Stimulated activated CD4-positive, alpha-beta T cell treated with anti-CD3 and anti-CD28 coated beads, Interleukin-2, amount 100 ng/mL, for 24 hours (primary cell): ENCODE results near the gene EXOSC3.
A peak's percentile ranks its signal among the peaks of the same experiment; 100 is the strongest.
"Not testable (repeated sequence)": the region's sequence is repeated elsewhere in the genome, so short reads cannot be mapped to it uniquely, and the experiment has no call there.

ENCODE experiments used
- DNase-seq, 2 donors: peaks; one replicate each; pipeline ENCODE4 v3.0.0-alpha.2; 2020

EXOSC3 gene

GRCh38 chr9:37775216-37775919, 9.5 kb downstream of the EXOSC3 start:
- no peak for DNase-seq

DNA sequence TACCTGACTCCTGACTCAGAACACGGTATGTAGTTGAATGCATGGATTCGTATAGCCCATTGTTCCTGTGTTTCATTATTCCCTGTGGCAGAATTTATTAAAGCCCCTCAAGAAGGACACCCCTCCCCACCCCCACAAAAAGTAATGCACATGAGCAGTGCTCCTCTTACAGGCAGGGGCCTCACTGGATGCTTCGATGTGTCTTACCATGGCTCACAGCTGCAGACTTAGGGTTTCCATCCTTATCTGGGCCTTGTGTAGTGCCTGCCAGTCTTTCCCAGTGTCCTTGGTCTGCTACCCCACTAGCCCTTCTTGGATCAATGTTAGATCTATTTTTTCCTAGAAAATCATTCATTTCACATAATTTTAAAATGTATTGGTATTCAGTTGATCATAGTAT, 14.9 kb downstream of the EXOSC3 start:
- DNase-seq = no peak

DNA sequence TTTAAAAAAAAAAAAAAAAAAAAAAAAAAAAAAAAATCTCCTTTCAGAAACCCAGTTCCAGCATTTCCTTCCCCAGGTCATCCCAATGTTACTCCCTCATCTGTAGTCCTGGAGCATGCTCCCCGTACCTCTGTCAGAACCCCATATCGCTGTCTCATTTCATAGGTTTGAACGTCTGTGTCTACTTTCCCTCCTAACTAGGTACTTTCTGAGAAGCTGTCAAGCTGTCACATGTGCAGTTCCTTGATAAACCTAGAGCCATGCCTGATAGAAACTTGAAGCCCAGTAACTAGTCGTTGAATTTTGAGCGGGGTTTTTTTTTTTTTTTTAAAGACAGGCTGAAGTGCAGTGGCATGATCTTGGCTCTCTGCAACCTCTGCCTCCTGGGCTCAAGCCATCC, 15.6 kb downstream of the EXOSC3 start:
- DNase-seq = no peak

DNA sequence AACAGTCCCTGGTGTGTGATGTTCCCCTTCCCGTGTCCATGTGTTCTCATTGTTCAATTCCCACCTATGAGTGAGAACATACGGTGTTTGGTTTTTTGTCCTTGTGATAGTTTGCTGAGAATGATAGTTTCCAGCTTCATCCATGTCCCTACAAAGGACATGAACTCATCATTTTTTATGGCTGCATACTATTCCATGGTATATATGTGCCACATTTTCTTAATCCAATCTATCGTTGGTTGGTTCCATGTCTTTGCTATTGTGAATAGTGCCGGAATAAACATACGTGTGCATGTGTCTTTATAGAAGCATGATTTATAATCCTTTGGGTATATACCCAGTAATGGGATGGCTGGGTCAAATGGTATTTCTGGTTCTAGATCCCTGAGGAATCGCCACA, 19.6 kb downstream of the EXOSC3 start:
- not testable (repeated sequence) for DNase-seq

DNA sequence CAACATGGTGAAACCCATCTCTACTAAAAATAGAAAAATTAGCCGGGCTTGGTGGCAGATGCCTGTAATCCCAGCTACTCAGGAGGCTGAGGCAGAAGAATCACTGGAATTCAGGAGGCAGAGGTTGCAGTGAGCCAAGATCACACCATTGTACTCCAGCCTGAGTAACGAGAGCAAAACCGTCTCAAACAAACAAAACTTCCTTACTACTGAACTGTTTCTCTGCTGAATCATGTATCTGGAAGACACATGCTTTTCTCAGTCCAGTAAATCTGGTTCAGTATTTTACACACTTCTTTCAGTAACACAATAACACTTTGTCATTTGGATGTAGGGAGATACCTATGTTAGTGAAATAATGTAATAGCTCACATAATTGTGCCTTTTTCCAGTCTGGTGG, 23.4 kb downstream of the EXOSC3 start:
- no peak for DNase-seq

DNA sequence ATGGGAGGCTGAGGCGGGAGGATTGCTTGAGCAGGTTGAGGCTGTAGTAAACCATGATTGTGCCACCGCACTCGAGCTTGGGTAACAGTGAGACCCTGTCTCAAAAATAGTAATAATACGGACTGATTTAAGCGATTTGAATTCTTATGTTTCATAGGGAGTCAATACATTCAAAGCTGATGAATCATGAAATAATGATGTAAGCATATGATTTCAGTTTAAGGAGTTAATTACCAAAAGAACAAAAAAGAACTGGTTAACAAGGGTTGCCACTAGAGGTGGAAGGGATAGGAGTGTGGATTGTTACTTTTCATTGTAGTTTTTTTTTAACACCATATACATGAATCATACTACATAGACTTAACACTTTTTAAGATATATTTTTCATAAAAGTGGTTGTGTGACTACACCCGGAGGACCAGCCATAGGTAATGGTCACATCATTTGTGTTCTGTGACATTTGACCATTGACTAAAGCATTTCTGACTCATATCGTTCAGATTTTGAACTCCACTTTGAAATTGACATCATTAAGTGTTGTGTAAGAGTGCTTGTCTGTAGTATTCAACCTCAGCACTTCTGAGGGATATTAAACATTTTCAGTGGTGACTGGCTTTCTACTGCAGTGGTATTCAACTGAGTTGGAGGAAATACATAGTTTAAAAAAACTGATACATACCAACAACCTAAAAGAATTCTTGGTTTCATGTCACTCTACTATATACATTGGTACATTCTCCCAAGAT, 24.3 kb downstream of the EXOSC3 start:
- DNase-seq = no peak

- DNase-seq = no peak
Observed at GRCh38 chr9:37758747-37759146, 26.1 kb downstream of the EXOSC3 start.

DNA sequence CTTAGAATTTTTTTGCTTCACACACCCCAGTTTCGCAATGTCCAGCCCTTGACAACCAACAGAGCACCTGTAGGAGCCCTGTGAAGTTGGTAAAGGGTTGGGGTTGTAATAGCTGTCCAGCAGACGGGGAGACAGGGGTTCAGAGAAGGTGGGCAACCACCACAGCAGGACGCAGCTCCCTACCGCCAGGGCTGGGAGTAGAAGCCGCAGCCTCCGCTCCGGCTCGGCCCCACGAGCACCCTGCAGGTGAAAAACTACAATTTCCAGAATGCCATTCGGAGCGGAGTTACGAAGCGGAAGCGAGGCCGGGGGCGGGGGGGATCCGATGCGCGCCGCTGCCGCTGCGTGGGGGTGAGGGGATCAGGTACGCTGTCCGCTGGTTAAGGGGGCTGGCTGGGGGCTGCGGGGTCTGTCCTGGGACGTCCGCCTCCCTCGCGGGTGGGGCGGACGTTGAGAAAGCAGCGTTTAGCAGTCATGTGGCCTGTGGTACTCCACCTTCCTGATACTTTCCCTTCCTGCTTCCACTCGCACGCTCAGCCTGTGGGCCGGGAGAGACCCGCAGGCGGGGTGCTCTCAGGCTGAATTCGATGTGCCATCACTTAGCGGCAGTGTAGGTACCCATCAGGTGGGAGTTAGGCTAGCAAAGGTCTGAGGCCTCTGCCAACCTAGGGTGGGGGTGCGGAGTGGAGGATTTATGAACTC, 31.2 kb downstream of the EXOSC3 start, which contains the start of gene TRMT10B:
Gene TRMT10B (plus strand): TSS at position 317 of the 702 bp plus-strand sequence. CDS start 8,127 bp downstream, outside the sequence.
- peak; percentile 79 to 80 for DNase-seq

GRCh38 chr9:37752642-37753488, 32.0 kb downstream of the EXOSC3 start:
- peak in 1 of 2 donors; percentile 16 for DNase-seq

DNA sequence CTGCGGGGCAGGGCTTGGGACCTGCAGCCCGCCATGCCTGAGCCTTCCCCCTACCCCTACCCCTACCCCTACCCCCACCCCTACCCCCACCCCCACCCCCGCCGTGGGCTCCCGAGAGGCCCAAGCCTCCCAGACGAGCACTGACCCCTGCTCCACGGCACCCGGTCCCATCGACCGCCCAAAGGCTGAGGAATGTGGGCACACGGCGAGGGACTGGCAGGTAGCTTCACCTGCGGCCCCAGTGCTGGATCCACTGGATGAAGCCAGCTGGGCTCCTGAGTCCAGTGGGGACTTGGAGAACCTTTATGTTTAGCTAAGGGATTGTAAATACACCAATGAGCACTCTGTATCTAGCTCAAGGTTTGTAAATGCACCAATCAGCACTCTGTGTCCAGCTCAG, 32.8 kb downstream of the EXOSC3 start:
- DNase-seq = not testable (repeated sequence)

- DNase-seq = not testable (repeated sequence)
Observed at GRCh38 chr9:37751704-37752103, 33.2 kb downstream of the EXOSC3 start.

DNA sequence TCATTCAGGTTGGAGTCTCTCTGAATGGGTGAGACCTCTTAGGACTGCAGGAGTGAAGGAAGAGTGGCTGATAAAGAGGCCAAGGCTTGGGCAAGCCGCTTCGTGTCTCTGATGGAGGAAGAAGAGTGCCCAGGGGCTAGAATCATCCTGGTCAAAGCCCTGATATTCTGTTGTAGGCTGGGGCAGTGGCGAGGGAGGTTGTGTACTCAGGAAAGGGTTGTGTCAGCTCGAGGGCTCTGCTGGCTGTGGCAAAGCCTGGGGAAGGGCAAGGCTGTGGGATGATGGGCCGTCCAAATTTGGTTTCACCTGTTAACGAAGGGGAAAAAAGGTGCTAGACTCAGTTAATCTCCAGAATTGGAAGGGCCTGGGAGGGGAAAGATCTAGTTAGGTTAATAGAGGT, 33.7 kb downstream of the EXOSC3 start:
- DNase-seq = no peak

GRCh38 chr9:37749129-37749528, 35.7 kb downstream of the EXOSC3 start:
- DNase-seq = no peak

DNA sequence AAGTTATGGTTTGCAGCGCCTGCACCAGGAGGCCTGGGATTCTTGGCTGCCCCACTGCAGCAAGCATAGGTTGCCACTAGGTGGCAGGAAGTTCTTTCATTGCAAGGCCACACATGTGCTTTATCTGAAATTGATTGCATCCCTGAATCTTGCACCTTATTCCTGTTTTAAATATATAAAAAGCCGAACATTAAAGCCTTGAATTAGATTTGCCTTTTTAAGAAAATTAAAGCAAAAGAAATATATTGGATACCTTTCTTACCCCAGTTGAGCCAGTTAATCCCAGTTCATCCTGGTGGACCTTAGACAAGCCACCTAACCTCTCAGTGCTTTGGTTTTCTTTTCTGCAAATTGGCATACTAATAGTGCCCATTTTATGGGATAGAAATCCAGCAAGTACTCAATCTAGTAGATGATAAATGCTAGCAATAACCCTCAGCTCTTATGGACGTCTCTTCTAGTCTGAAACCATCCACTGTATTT, 37.6 kb downstream of the EXOSC3 start:
- peak; percentile 56 to 65 for DNase-seq

DNA sequence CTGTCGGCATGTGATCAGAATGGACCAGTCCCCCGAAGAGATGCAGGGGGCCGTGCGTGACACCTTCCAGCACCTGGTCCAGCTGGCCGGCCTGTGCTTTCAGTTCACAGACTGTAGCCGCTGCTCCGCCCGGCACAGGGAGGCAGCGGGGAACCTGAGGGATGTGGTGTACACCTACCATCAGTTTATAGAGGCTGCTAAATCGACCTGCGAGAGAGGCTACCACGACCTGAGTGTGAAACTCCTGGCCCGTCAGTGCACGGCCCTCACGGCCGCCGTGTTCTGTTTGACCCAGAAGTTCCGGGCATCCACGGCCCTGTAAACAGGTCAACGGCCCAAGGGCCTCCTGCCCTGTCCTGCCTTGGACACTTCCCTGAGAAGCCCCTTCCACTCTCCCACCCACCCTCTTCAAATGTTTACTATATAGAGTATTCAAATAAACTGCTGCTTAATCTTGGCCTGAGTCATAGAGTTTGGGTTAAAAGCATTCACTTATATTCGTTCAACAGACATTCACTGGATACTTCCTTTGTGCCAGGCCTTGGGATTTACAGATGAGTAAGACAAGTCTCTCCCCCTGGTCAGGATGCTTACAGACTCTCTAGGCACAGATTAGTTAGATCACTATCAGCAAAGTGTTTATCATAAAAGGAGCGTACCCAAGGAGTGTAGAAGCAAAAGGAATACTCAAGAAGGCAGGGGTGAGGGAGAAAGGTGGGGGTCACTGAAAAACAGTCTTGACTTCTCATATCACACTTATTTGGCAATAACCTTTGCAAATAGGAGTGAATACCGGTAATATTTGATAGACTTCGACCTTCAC, 38.2 kb downstream of the EXOSC3 start:
- DNase-seq = no peak

GRCh38 chr9:37745970-37746369, 38.9 kb downstream of the EXOSC3 start:
- no peak for DNase-seq

DNA sequence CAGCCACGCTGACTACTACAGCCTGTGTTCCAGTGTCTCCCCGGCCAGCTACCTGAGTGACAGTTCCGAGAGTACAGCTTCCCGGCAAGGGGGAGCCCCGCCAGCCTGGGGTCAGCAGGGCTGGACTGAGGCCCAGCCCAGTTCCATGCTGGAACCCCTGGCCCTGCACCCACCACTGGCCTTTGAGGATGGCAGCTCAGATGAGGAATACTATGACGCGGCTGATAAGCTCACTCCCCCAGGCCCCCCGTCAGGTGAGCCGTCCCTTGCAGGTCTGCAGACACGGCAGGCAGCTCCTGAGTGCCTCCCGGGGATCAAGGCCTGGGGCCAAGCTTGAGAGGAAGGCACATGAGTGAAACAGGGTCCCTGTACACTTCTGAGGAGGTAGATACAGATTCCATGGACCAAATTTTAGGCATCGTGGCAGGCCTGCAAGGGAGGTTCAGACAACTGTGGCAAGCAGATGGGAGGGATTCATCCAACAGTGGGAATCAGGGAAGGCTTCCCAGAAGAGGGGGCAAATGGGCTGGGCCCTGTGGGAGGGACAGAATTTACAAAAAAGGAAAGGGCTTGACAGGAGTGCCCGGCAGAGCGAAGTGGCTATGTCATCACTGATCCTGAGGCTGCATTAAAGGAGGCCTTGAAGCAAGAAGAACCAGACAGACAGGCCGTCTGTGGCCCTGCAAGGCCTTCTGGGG, 44.1 kb downstream of the EXOSC3 start:
- DNase-seq = no peak

- no peak for DNase-seq
Observed at GRCh38 chr9:37740128-37740527, 44.7 kb downstream of the EXOSC3 start.

GRCh38 chr9:37739222-37739621, 45.6 kb downstream of the EXOSC3 start:
- DNase-seq = no peak

DNA sequence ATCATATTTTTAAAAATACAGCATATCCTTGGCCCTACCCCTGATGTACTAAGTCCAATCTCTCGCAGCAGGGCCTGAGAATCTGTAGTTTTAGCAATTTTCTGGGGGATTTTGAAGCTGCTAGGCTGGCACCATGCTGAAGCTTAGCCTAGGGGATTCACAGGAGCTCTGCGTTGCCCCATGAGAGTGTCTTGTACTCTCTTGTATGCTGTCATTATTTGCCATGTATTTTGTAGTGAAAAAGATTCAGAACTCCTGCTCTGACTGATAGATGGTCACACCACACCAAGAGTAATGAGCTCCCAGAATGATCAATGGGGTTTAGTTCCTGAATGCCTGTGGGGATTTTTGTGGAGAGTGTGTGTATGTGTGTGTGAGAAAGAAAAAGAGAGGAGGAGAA, 51.9 kb downstream of the EXOSC3 start:
- no peak for DNase-seq
